DOHH2 (cell line): Measurements from ENCODE around the gene SLC50A1.

ENCODE experiments used
- H3F3A ChIP-seq: fragments of 200-600 bp; sonication (generic), shearing (Covaris generic); 2 replicates; pipeline ENCODE4 v1.6.0; 2016; ENCODE audit warnings: antibody characterized with exemption, mild to moderate bottlenecking; ENCODE audit not compliant: control insufficient read depth, insufficient read depth
- H3K27ac ChIP-seq: fragments of 200-600 bp; sonication (generic); 2 replicates; pipeline ENCODE4 v1.5.1; 2014; ENCODE audit warnings: low read depth, mild to moderate bottlenecking, low read length, moderate library complexity
- H3K27me3 ChIP-seq: fragments of 200-600 bp; sonication (generic); 2 replicates; pipeline ENCODE4 v1.6.1; 2014; ENCODE audit warnings: mild to moderate bottlenecking, low read length, mixed read lengths; ENCODE audit not compliant: control insufficient read depth
- H3K36me3 ChIP-seq: fragments of 200-600 bp; sonication (generic); 2 replicates; pipeline ENCODE4 v1.6.1; 2014; ENCODE audit warnings: mild to moderate bottlenecking, low read length, moderate library complexity, mixed read lengths; ENCODE audit not compliant: control insufficient read depth
- H3K4me1 ChIP-seq: fragments of 200-600 bp; sonication (generic); 2 replicates; pipeline ENCODE4 v1.6.1; 2014; ENCODE audit warnings: mild to moderate bottlenecking, low read length, mixed read lengths; ENCODE audit not compliant: control insufficient read depth
- H3K4me2 ChIP-seq: fragments of 200-600 bp; sonication (generic); 2 replicates; pipeline ENCODE4 v1.6.0; 2014; ENCODE audit warnings: mild to moderate bottlenecking, low read length, moderate library complexity
- H3K4me3 ChIP-seq: fragments of 200-600 bp; sonication (generic); 2 replicates; pipeline ENCODE4 v1.5.1; 2014; ENCODE audit warnings: mild to moderate bottlenecking, low read length, mixed read lengths
- H3K79me2 ChIP-seq: fragments of 200-600 bp; sonication (generic); 2 replicates; pipeline ENCODE4 v1.6.1; 2014; ENCODE audit warnings: mild to moderate bottlenecking, low read length, mixed read lengths; ENCODE audit not compliant: control insufficient read depth
- H3K9me2 ChIP-seq: fragments of 200-600 bp; sonication (generic); replicated peaks from 2 replicates; pipeline ENCODE4 v1.6.1; 2014; ENCODE audit warnings: mild to moderate bottlenecking, low read length, mixed read lengths; ENCODE audit not compliant: control insufficient read depth
- H3K9me3 ChIP-seq: fragments of 200-600 bp; sonication (generic); 2 replicates; pipeline ENCODE4 v1.6.1; 2014; ENCODE audit warnings: antibody characterized with exemption, low read length, mixed read lengths; ENCODE audit not compliant: control insufficient read depth, insufficient read depth
- H4K20me1 ChIP-seq: fragments of 200-600 bp; sonication (generic); 2 replicates; pipeline ENCODE4 v1.6.0; 2014; ENCODE audit warnings: low read depth, mild to moderate bottlenecking, antibody characterized with exemption, low read length, moderate library complexity; ENCODE audit not compliant: control insufficient read depth, insufficient read depth
- EZH2phosphoT487 ChIP-seq: fragments of 200-600 bp; sonication (generic); IDR thresholded peaks from 2 replicates; pipeline ENCODE4 v1.6.1; 2017; ENCODE audit warnings: borderline replicate concordance, mild to moderate bottlenecking, antibody characterized with exemption, low read length, moderate library complexity, mixed read lengths
- TF ChIP-seq, protein P1 (sequence below): fragments of 200-600 bp; sonication (generic); IDR thresholded peaks from one replicate; pipeline ENCODE4 v1.5.1; 2014; ENCODE audit warnings: antibody characterized with exemption, mild to moderate bottlenecking, low read depth, low read length; ENCODE audit not compliant: poor library complexity, severe bottlenecking

Gene SLC50A1

DNA sequence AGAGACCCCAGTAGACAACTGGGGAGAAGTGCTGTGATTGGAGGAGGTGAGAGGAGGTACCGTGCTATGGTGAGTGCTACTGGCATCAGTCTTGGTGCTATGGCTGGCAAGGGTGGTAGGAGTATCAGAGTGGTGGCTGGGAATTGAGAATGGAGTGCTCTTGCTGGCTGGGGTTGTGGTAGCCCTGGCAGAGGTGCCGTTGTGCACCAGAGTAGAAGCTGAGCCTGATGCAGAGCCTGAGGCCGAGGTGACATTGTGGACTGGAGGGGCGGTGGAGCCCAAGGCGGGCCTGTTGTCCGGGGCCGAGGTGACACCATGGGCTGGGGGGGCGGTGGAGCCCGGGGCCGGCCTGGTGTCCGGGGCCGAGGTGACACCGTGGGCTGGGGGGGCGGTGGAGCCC, 52.6 kb downstream of the SLC50A1 start:
- Histone ChIP-seq H3K79me2 (no peaks in the 10 kb centered on the region), H4K20me1 (no peaks in the 10 kb centered on the region), H3F3A (peaks cover 7% of the 10 kb centered on the region; the same call in 1 of the 2 replicates), H3K4me1 (peaks cover 33% of the 10 kb centered on the region), H3K4me2 (no peak overlapping the region), H3K36me3 (no peaks in the 10 kb centered on the region), H3K27me3 (no peaks in the 10 kb centered on the region), H3K4me3 (no peak overlapping the region), H3K9me3 (no peaks in the 10 kb centered on the region), H3K9me2 (no peaks in the 10 kb centered on the region), H3K27ac (no peak overlapping the region)
- no peak for TF ChIP-seq EZH2phosphoT487
- TF ChIP-seq, protein P1, sequence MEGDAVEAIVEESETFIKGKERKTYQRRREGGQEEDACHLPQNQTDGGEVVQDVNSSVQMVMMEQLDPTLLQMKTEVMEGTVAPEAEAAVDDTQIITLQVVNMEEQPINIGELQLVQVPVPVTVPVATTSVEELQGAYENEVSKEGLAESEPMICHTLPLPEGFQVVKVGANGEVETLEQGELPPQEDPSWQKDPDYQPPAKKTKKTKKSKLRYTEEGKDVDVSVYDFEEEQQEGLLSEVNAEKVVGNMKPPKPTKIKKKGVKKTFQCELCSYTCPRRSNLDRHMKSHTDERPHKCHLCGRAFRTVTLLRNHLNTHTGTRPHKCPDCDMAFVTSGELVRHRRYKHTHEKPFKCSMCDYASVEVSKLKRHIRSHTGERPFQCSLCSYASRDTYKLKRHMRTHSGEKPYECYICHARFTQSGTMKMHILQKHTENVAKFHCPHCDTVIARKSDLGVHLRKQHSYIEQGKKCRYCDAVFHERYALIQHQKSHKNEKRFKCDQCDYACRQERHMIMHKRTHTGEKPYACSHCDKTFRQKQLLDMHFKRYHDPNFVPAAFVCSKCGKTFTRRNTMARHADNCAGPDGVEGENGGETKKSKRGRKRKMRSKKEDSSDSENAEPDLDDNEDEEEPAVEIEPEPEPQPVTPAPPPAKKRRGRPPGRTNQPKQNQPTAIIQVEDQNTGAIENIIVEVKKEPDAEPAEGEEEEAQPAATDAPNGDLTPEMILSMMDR = no peak
